ENCODE data around the gene CRYAA.

The CRYAA gene

DNA sequence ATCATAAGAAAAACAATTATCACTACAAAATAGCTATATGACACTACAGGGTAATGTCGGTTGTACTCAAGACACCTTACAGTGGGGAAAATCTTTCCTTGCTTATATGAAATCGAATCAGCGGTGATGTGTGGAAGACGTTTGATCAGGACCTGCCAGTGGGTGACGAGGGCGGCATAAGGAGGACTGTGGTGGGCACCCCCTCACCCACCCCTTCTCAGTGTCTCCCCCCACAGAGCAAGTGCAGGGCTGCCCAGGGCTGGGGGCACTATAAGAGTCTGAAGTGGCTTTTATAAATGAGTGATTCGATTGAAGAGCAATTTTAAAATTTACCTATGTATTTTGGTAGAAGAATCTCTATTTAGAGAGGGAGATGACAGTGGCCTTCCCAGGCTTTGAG, 35.8 kb downstream of the CRYAA start:
- no peak for DNase-seq

DNA sequence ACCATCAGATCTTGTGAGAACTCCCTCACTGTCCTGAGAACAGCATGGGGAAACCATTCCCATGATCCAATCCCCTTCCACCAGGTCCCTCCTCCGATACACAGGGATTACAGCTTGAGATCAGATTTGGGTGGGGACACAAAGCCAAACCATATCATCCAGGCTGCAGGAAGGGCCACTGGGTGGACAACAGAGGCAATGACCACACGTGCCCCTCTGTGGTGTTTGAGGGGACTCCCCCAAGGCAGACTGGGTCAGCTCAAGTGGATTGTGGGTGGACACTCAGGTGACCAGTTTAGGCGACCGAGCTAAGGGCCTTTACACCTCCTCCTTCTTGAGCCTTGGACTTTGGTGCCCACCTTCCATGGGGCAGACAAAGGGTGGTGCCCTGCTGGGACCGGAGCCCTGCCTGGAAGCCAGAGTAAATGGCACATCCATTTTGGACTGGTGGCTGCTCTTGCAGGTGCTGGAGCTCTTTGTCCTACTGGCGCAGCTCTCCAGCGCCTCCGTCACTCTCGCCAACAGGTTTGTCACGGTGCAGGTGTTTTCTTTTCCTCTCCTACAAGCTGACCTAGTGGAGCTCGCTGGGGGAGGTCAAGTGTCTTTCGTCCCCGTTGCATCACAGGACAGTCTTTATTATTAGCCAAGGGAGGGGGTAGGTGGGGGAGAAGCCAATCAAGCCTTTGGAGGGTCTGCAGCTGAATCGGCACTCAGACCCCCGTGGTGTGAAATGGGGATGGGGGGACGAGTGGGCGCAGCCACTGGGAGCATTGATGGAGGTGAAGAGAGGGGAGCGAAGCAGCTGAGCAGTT, 37.6 kb downstream of the CRYAA start:
- no peak for DNase-seq

GRCh38 chr21:43207043-43207315, 38.2 kb downstream of the CRYAA start:
- no peak for DNase-seq

DNA sequence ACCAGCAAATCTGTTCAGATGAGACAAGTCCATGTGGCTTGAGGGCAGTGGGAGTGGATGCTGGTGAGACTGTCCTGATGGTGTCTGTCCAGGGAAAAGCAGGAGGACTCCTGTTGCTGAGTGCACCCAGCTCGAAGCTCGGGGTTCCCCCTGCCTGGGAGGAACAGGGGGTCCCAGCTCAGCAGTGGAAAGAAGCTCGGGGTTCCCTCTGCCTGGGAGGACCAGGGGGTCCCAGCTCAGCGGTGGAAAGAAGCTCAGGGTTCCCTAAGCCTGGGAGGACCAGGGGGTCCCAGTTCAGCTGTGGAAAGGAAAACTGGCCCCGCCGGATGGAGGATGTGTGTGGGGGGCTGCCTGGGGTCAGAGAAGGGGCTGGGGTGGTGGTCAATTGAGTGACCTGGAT, 39.1 kb downstream of the CRYAA start:
- DNase-seq = no peak

DNA sequence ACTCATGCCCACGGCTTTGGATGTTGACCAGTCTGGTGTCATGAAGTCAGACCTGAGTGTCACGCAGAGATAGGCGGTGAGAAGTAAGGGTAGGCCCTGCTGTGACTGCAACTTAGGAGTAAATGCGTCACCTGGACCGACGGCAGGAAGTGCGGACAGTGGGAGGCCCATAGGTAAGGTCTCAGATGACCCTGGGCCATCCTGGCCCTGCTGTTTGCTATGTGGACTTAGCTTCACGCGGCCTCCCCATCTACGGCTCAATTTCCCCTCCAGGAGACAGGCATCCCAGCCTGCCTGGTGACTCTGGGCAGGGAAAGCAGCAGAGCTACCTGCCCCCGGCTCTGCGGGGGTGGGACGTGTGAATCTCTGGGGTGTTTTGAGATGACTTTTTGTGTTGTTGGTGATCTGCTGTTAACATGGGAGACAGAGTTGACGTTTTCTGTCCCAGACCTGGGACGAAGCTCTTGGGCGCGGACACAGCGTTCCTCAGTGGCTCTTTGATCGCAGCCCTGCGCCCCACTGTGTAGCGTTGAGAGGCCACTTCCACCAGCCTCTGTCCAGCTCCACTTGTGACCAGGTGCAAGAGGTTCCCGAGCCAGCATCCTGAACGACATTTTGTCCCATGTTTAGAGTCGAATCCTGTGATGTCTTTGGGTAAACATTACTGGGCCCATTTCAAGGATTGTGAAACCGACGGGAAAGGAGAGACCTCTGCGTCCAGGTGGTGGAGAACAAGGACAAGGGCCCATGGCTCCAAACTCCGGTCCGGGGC, 39.9 kb downstream of the CRYAA start:
- no peak for DNase-seq

- DNase-seq = no peak
Measured at GRCh38 chr21:43209575-43210453, 41.0 kb downstream of the CRYAA start.

- no peak for DNase-seq
Measured at GRCh38 chr21:43210454-43211071, 41.8 kb downstream of the CRYAA start.

GRCh38 chr21:43211072-43211759, 42.4 kb downstream of the CRYAA start:
- no peak for DNase-seq

DNA sequence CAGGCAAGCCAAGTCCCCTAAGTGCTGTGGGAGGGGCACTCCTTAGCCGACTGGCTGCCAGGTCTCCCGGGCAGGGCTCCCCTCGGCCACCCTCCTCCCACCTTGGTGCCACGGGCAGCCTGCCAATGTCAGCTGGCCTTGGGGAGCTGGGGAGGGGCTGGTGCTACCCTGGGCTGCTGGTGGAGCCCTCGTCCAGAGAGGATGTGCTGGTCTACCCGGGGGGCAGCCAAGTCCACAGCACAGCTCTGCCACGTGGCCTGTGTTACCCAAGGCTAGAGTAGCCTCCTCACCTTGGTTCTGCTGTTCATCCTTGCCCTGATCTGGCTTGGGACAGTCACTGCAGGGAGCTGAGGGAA, 42.9 kb downstream of the CRYAA start:
- DNase-seq = no peak

Measured in CD4-positive, alpha-beta T cell treated with Interleukin-10 for 1 hour (primary cell).